AG09309 (cell line): ENCODE measurements around the gene PLA2G5.

Source experiments
- DNase-seq: peaks from one replicate; pipeline ENCODE4 v3.0.0-alpha.2; 2010; ENCODE audit warnings: low read depth
- H3K4me3 ChIP-seq: 2 replicates; pipeline ENCODE4 v1.5.1; 2011; ENCODE audit warnings: mild to moderate bottlenecking, low read depth, low read length, moderate library complexity; ENCODE audit not compliant: control insufficient read depth
- CTCF ChIP-seq: IDR thresholded peaks from 2 replicates; pipeline ENCODE4 v1.5.1; 2011; ENCODE audit warnings: mild to moderate bottlenecking, low read depth, low read length, inconsistent platforms; ENCODE audit not compliant: insufficient read depth, control insufficient read depth; ENCODE audit errors: missing control alignments

The PLA2G5 gene

GRCh38 chr1:20139776-20140612 lies 70.0 kb downstream of the PLA2G5 start:
- H3K4me3 ChIP-seq: no peak overlapping the region
- TF ChIP-seq CTCF: no peak
- DNase-seq: no peak

GRCh38 chr1:20141001-20141400 lies 71.0 kb downstream of the PLA2G5 start:
- TF ChIP-seq CTCF: no peak
- H3K4me3 ChIP-seq: no peak overlapping the region
- DNase-seq: no peak

- DNase-seq: no peak
- no peak overlapping the region for H3K4me3 ChIP-seq
- TF ChIP-seq CTCF: no peak
Observed at GRCh38 chr1:20141466-20141865, 71.5 kb downstream of the PLA2G5 start.
